Testis (tissue), 2 donors: ENCODE data around the gene HSD11B1L.

Experiments
- CTCF ChIP-seq, 3 experiments: fragments of 450-650 bp in 2 of 3; fragments of 200-600 bp in 1 of 3; sonication (generic) in 1 of 3; IDR thresholded peaks; one replicate each; pipeline ENCODE4 v1.5.1; 2016 to 2019; ENCODE audit warnings: antibody characterized with exemption in 3 of 3, mild to moderate bottlenecking in 2 of 3, moderate library complexity in 1 of 3
- POLR2A ChIP-seq: fragments of 450-650 bp; IDR thresholded peaks from one replicate; pipeline ENCODE4 v1.6.1; 2017; ENCODE audit warnings: antibody characterized with exemption, mild to moderate bottlenecking, moderate library complexity

DNA sequence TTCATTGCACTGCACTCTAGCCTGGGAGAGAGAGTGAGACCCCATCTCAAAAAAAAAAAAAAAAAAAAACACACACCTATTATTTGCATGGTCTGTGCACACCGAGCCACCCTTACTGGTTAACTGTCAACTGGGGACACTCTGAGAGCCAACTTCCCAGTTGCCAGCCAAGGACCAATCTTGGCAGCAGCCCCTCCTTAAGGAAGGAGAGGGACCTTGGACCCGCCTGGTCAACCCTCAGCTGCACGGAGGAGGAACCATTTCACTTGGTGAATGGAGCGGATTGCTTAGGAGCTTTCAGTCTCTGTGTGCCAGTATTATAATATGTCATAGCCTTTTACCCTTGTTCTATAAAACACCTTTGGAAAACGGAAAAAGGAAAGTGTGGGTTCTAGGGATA is 25.4 kb upstream of the HSD11B1L start:
- TF ChIP-seq CTCF (IDR thresholded peaks at IDR 0.05) (no peak), POLR2A (no peak)
